WERI-Rb-1 (cell line): ENCODE data around the gene CUX1.
"Not testable (repeated sequence)": the region's sequence is repeated elsewhere in the genome, so short reads cannot be mapped to it uniquely, and the experiment has no call there.

Experiments used
- DNase-seq: peaks from one replicate; pipeline ENCODE4 v3.0.0-alpha.2; 2020
- H3K27ac ChIP-seq: fragments of 250-450 bp; sonication (Bioruptor Pico); 2 replicates; pipeline ENCODE4 v1.5.1; 2020; ENCODE audit warnings: mild to moderate bottlenecking, moderate library complexity
- H3K27me3 ChIP-seq: fragments of 250-450 bp; sonication (Bioruptor Pico); 2 replicates; pipeline ENCODE4 v1.5.1; 2021; ENCODE audit warnings: mild to moderate bottlenecking, low read depth, moderate library complexity; ENCODE audit not compliant: insufficient read depth, severe bottlenecking
- H3K36me3 ChIP-seq: fragments of 250-450 bp; sonication (Bioruptor Pico); 2 replicates; pipeline ENCODE4 v1.5.1; 2020; ENCODE audit warnings: mild to moderate bottlenecking, moderate library complexity
- H3K4me3 ChIP-seq: 2 replicates; pipeline ENCODE4 v1.5.1; 2011; ENCODE audit warnings: low read depth, mild to moderate bottlenecking, control low read depth, low read length
- H3K9me3 ChIP-seq: fragments of 250-450 bp; sonication (Bioruptor Pico); 2 replicates; pipeline ENCODE4 v1.5.1; 2021; ENCODE audit warnings: mild to moderate bottlenecking, moderate library complexity; ENCODE audit not compliant: severe bottlenecking
- TF ChIP-seq, protein P1 (sequence below): IDR thresholded peaks from 2 replicates; pipeline ENCODE4 v1.5.1; 2011; ENCODE audit warnings: low read depth, mild to moderate bottlenecking, control low read depth, inconsistent platforms, low read length

CUX1 gene

GRCh38 chr7:102030696-102031095 lies 213.3 kb downstream of the CUX1 start:
- no peak for DNase-seq

GRCh38 chr7:102036958-102037357 lies 219.5 kb downstream of the CUX1 start:
- DNase-seq: no peak
- Histone ChIP-seq H3K4me3 (no peak overlapping the region), H3K36me3 (no peaks in the 10 kb centered on the region), H3K27ac (no peak overlapping the region), H3K27me3 (no peaks in the 10 kb centered on the region), H3K9me3 (no peaks in the 10 kb centered on the region)
- TF ChIP-seq, protein P1, sequence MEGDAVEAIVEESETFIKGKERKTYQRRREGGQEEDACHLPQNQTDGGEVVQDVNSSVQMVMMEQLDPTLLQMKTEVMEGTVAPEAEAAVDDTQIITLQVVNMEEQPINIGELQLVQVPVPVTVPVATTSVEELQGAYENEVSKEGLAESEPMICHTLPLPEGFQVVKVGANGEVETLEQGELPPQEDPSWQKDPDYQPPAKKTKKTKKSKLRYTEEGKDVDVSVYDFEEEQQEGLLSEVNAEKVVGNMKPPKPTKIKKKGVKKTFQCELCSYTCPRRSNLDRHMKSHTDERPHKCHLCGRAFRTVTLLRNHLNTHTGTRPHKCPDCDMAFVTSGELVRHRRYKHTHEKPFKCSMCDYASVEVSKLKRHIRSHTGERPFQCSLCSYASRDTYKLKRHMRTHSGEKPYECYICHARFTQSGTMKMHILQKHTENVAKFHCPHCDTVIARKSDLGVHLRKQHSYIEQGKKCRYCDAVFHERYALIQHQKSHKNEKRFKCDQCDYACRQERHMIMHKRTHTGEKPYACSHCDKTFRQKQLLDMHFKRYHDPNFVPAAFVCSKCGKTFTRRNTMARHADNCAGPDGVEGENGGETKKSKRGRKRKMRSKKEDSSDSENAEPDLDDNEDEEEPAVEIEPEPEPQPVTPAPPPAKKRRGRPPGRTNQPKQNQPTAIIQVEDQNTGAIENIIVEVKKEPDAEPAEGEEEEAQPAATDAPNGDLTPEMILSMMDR: no peak

More at GRCh38 chr7:102030696-102031095, 213.3 kb downstream of the CUX1 start:
- TF ChIP-seq, protein P1: no peak
- no peak overlapping the region for H3K27ac ChIP-seq
- H3K27me3 ChIP-seq: no peaks in the 10 kb centered on the region
- peaks cover 12% of the 10 kb centered on the region for H3K36me3 ChIP-seq
- H3K4me3 ChIP-seq: no peak overlapping the region
- no peaks in the 10 kb centered on the region for H3K9me3 ChIP-seq

DNA sequence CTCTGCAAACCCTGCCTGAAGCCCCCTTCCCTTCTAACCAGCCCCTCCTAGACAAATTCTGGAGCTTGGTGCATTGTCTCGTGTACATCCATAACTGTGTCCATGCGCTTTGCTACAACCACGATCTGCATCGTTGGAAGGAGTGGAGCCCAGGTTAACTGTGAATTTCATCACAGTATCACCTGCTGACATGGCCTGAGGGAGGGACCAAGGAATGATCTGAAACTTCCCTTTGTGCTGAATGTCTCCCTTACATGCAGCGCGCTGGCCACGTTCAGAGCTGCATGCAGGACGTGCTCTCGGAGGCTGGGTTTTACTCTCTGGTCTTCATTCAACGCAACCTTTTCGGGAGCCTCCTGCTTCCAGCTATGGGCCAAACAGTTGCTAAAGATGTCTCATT lies 222.3 kb downstream of the CUX1 start:
- DNase-seq: no peak
- no peak overlapping the region for H3K27ac ChIP-seq
- TF ChIP-seq, protein P1: no peak
- no peak overlapping the region for H3K4me3 ChIP-seq
- no peaks in the 10 kb centered on the region for H3K27me3 ChIP-seq
- H3K36me3 ChIP-seq: no peaks in the 10 kb centered on the region
- H3K9me3 ChIP-seq: no peaks in the 10 kb centered on the region

DNA sequence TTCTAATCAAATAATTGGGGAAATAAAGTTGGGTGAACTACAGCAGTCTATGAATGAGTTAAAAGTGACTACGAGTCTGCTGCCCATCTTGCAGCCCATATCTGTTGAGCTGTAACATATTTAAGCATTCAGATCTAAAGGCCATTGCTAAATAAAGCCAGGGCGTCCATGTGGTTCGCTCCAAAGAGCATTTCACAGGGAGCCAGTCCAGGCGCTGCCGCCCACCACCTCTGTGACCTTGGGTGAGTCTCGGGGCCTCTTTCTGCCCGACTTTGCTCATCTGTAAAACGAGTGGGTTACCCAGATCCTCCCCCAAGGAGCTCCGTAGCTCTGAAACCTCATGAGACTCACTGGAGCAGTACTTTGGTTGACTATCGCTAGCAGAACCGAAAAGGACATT lies 223.1 kb downstream of the CUX1 start:
- no peak for DNase-seq
- Histone ChIP-seq H3K27ac (no peak overlapping the region), H3K4me3 (no peak overlapping the region)

DNA sequence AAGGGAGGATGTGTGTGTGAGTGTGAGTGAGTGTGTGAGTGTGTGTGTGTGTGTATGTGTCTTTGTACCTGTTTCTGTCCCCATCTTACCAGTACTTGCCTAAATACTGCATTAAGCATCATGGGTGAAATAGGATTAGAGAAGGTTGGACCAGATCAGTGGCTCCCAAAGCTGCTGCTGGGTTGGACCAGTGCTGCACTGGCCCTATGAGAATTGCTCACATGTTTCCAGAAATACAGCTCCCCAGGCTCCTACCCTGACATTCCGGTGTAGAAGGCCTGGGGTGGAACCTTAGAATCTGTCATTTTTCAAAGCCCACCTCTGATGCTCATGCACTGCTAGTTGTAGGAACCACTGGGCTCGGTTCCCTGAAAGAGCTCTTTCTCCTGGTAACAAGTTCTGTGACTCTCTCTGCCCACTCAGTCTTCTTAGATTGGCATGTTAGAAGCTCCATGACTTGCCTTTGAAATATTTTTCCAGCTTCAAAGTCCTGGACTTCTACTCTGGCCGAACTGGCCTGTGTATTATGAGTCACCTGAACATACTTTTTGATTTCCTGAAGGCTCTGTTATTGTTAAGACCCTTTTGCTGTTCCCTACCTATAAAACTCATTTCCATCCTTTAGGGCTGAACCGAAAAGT lies 224.7 kb downstream of the CUX1 start:
- TF ChIP-seq, protein P1: no peak
- Histone ChIP-seq H3K36me3 (no peaks in the 10 kb centered on the region), H3K27ac (no peak overlapping the region), H3K9me3 (no peaks in the 10 kb centered on the region), H3K4me3 (no peak overlapping the region), H3K27me3 (no peaks in the 10 kb centered on the region)
- no peak for DNase-seq

More for the DNA sequence above, 223.1 kb downstream of the CUX1 start:
- Histone ChIP-seq H3K9me3 (no peaks in the 10 kb centered on the region), H3K27me3 (no peaks in the 10 kb centered on the region), H3K36me3 (no peaks in the 10 kb centered on the region)
- TF ChIP-seq, protein P1: no peak

DNA sequence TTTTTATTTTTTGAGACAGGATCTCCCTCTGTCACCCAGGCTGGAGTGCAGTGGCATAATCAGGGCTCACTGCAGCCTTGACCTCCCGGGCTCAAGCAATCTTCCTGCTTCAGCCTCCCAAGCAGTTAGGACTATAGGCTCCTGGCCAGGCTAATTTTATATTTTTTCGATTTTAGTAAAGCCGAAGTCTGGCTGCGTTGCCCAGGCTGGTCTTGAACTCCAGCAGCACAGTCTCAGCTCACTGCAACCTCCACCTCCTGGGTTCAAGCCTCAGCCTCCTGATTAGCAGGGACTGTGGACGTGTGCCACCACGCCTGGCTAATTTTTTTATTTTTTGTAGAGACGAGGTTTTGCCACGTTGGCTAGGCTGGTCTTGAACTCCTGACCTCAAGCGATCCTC lies 225.4 kb downstream of the CUX1 start:
- H3K27ac ChIP-seq: not testable (repeated sequence)

More for the DNA sequence above, 225.4 kb downstream of the CUX1 start:
- not testable (repeated sequence) for H3K9me3 ChIP-seq, H3K36me3 ChIP-seq, DNase-seq, H3K4me3 ChIP-seq, H3K27me3 ChIP-seq
